G401.6 (cell line): Measurements from ENCODE around the gene SMARCC1.

ENCODE experiments used
- FAIRE-seq: peaks from 2 replicates; lab custom pipeline; 2012; peaks lifted over from hg19 to GRCh38; lab: Jason Lieb, UNC

SMARCC1 gene

DNA sequence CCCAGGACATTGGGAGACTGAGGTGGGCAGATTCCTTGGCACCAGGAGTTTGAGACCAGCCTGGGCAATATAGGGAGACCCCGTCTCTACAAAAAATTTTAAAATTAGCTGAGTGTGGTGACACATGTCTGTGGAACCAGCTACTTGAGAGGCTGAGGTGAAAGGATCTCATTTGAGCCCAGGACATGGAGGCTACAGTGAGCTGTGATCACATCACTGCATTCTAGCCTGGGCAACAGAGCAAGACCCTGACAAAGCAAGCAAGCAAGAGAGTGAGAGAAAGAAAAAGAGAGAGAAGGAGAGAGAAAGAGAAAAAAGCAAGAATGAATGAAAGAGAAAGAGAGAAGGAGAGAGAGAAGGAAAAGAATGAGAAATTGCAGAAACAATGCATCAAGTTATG lies 150.9 kb downstream of the SMARCC1 start:
- no peak for FAIRE-seq

DNA sequence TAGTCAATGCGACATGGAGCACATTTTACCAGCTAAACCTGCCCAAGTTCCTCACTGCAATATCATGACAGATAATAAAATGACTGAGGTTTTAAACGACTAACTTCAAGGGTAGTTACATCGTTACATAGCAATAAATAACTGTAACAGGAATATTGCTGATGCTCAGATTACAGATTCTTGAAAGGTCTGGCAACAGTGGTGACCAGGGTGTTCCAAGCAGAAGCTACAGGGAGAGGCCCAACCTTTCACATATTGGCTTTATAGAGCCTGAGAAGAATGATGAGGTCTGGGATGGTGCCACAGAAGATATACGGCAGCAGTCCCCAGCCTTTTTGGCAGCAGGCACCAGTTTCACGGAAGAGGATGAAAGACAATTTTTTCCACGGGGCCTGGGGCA lies 151.9 kb downstream of the SMARCC1 start:
- FAIRE-seq, result no peak

GRCh38 chr3:47628426-47628825 lies 153.3 kb downstream of the SMARCC1 start:
- FAIRE-seq, result no peak

GRCh38 chr3:47622671-47623461 lies 158.8 kb downstream of the SMARCC1 start:
- no peak for FAIRE-seq

- FAIRE-seq, result no peak
Measured at GRCh38 chr3:47617086-47618010, 164.3 kb downstream of the SMARCC1 start.

DNA sequence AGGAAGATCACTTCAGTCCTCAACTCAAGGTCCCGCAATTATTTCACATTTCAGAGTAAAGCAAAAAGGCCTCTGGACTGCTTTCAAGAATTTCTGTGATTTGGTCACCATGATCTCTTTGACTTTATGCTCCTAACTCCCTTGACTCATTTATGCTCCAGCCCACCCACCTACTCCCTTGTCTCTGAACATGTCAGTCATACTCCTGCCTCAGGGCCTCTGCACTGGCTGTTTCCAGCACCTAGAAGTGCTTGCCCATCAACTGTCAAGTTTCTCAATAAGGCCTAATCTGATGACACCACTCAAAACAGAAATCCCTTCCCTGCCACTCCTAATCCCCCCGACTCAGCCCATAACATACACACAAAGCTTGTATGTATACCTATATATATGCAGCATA lies 166.9 kb downstream of the SMARCC1 start:
- no peak for FAIRE-seq

- no peak for FAIRE-seq
Measured at GRCh38 chr3:47613722-47614121, 168.0 kb downstream of the SMARCC1 start.

GRCh38 chr3:47612879-47613278 lies 168.8 kb downstream of the SMARCC1 start:
- FAIRE-seq, result no peak

GRCh38 chr3:47612178-47612577 lies 169.5 kb downstream of the SMARCC1 start:
- no peak for FAIRE-seq

DNA sequence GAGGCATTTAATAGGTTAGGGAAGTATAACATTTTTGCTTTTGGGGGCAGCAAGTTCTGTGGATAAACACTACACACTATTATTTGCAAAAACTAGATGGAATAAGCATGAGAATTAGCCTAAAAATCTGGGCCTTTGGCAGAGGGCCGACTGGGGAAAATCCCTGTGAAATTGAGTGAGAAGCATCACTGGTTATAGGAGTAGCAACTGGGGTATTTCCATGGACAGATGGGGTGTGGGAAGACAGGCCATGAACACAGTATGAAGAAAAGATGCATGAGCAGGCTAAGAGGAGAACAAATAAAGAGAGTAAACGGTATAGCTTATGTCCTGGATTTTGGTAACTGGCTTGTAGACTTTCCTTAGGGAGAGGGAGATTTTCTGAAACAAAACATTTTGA lies 170.1 kb downstream of the SMARCC1 start:
- no peak for FAIRE-seq

DNA sequence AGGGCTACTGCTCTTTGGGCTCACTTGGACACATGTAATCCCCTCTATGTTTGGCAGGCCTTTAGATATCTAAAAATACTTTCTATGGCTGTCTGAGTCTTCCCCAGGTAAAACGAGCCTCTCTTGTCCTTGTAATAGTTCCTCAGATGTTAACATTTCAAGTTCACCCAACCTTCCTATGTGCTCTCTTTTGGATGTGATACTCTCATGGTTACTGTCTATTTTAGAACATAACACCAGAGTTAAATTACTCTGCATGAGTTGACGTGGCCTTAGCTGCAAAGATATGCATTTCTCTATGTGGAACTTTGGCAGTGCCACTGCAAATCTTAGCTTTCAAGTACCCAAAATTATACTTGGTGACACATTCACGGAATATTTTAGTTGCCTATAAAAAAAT lies 171.1 kb downstream of the SMARCC1 start:
- no peak for FAIRE-seq

- no peak for FAIRE-seq
Measured at GRCh38 chr3:47607335-47607734, 174.4 kb downstream of the SMARCC1 start.

- FAIRE-seq, result no peak
Measured at GRCh38 chr3:47606165-47606564, 175.5 kb downstream of the SMARCC1 start.

- FAIRE-seq, result no peak
Measured at GRCh38 chr3:47605652-47606051, 176.0 kb downstream of the SMARCC1 start.

DNA sequence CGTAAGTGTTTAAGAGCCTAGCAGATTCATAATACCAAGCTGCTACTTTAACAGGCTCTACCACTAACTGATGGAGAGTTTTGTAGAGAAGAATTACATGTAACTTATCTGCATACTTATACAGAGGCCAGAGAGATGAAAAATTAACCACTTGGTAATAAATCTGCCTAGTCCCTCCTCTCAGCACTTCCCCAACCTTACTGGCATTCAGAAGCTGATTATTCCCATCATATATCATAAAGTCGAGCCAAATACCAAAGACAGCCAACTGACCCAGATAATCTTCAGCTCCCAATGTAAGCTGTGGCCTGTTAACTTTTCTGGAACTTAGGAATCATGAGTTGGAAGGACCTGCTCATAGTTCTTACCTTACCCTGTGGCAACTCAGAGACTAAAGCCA lies 177.5 kb downstream of the SMARCC1 start:
- FAIRE-seq, result no peak

DNA sequence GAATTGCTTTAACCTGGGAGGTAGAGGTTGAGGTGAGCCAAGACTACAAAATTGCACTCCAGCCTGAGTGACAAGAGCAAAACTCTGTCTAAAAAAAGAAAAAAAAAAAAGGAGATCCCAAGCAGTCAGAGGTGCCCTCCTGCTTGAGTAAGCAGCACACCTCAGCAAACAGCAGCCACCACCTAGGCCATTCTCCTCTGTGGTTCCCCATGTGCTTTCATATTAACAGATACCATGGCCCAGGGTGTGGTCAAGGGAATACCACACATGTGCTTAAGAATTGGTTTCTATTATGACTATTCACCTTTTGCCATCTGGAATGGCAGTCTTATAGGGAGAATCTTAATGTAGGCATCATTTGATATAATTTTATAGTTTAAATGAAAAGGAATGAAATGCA lies 178.4 kb downstream of the SMARCC1 start:
- no peak for FAIRE-seq

GRCh38 chr3:47601281-47601680 lies 180.4 kb downstream of the SMARCC1 start:
- FAIRE-seq, result no peak

DNA sequence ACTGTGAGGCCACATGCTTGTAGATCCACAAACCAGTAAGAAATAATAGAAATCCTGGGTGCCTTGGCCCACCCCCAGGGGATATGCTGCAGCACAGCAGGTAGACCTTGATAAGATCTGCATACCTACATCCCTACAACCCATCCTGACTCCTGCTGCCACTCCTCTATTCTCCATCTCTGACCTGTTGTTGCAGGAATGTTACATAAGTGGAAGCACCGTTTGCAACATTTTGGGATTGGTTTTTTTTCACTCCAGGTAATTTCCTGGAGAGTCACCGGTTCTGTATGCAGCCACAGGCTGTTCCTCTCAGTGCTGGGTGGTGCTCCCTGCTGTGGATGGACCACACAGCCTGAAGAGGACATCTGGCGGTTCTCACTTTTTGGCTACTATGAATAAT lies 186.9 kb downstream of the SMARCC1 start:
- no peak for FAIRE-seq

DNA sequence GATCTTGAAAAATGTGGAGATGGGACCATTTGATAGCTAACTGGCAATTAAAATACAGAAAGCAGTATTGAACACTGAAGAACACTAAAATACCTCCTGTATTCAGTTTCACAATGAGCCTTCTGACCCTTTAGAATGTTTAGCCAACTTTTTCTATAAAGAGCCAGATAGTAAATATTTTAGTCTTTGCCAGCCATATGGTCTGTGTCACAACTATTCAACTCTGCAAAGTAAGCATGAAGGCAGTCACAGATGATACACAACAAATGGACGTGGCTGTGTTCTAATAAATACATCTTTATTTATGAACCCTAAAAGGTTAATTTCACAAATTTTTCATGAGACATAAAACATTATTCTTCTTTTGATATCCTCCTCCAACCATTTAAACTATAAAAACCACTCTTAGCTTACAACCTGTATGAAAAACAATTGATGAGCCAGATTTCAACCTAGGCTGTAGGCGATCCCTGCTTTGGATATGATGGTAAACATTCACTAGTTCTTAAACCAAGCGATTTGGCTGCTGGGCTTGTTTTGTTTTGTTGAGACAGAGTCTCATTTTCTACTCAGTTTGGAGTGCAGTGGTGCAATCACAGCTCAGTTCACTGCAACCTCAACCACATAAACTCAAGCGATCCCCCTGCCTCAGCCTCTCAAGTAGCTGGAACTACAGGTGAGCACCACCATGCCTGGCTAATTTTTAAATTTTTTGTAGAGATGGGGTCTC lies 189.5 kb downstream of the SMARCC1 start:
- no peak for FAIRE-seq

DNA sequence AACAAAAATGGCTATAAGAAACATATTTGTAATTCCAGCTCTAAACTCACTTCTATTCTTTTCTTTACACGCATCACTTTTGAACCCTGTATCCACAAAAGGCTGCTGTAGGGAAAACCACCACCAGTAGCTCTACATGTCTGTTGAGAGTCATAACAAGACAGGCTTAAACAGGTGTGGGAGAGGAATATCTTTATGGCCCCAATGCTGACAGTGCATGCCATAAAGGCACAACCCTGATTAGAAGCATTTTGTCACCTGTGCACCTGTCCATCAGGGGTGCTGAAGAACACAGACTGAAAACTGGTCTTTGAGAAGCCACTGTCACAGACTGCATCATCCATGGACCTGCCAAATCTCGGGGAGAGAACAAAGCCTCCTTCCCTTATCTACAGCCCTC lies 191.5 kb downstream of the SMARCC1 start:
- FAIRE-seq, result no peak

DNA sequence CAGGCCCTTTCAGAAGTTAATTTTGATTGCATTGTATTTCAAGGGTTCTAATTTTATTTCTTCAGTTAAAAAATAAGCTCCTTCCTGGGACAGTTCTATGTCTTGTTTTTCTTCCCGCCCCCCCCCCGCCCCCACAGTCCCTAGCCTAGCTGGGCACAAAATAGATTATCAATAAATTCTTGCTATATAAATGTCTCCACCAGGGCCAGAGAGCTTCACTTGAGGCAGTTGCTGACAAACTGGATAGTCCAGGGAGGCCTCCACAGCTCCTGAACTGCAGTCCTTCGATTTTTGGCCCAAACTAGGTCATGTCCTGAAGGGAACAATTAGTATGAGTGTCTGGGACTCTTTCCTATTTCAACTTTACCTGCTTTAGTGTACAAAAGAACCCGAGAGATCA lies 193.1 kb downstream of the SMARCC1 start:
- no peak for FAIRE-seq

GRCh38 chr3:47588053-47588452 lies 193.6 kb downstream of the SMARCC1 start:
- FAIRE-seq, result no peak

GRCh38 chr3:47586746-47587145 lies 194.9 kb downstream of the SMARCC1 start:
- no peak for FAIRE-seq
